Activated CD4-positive, alpha-beta T cell treated with anti-CD3 and anti-CD28 coated beads, Interleukin-2, amount 50 U/mL, for 24 hours (primary cell): ENCODE measurements around the gene MMRN2.
"Not testable (repeated sequence)": the region's sequence is repeated elsewhere in the genome, so short reads cannot be mapped to it uniquely, and the experiment has no call there.

ENCODE experiments used
- DNase-seq, 2 donors: peaks; one replicate each; pipeline ENCODE4 v3.0.0-alpha.2; 2020; ENCODE audit warnings: low read depth in 1 of 2, low spot score in 1 of 2

MMRN2 gene

DNA sequence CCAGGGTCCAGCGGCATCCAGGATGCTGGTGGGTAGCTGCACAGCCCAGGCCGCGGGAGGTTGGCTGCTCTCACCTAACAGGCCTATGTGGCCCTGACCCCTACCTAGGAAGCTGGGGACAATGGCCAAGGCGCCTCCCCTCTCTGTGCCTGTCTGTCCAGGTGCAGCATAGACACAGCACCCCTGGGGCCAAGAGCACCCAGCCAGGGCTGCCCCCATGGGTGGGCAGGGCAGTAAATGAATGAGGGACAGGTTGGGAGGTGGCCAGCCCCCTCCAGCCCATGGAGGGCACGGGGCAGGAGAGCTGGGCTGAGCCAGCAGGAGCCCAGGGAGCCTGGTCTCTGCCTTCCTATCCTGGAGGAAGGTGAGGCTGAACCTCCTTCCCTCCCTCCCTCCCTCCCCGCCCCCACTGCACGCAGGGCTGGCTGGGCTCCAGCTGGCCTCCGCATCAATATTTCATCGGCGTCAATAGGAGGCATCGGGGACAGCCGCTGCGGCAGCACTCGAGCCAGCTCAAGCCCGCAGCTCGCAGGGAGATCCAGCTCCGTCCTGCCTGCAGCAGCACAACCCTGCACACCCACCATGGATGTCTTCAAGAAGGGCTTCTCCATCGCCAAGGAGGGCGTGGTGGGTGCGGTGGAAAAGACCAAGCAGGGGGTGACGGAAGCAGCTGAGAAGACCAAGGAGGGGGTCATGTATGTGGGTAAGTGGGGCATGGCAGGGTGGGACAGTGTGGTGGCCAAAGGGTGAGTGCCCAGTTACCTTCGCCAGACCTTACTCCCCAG is 893 bp upstream of the MMRN2 start, which contains the start of gene SNCG:
Gene SNCG, plus strand, starts transcription at position 484 of the 785 bp plus-strand sequence. Its CDS starts 99 bp downstream, at position 583.
- DNase-seq: no peak

DNA sequence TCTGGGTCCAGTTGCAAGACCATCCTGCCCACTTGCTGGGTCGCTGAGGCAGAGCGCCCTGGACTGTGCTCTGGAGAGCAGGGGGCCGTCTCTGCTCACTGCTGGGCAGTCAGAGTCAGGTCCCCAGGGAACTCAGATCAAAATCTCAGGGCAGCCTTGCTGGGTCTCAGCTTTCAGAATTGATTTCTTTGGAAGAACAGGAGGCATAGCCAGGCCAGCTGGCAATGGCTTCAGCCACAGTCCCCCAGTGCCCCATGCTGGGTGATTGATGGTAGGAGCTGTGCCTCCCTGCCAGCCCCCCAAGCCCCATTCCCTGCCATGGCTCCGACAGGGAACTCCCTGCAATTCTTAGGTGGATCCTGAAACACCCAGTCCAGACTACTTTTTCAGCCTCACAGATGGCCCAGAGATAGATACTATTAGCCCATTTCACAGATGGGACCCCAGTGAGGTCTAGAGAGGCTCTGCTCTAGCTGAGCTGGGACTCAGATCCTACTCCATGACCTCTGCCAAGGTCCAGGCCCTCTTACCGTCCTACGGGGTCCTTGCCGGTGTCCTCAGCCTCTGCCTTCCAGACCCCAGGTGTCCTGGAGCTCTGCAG is 467 bp downstream of the MMRN2 start:
- DNase-seq: no peak

DNA sequence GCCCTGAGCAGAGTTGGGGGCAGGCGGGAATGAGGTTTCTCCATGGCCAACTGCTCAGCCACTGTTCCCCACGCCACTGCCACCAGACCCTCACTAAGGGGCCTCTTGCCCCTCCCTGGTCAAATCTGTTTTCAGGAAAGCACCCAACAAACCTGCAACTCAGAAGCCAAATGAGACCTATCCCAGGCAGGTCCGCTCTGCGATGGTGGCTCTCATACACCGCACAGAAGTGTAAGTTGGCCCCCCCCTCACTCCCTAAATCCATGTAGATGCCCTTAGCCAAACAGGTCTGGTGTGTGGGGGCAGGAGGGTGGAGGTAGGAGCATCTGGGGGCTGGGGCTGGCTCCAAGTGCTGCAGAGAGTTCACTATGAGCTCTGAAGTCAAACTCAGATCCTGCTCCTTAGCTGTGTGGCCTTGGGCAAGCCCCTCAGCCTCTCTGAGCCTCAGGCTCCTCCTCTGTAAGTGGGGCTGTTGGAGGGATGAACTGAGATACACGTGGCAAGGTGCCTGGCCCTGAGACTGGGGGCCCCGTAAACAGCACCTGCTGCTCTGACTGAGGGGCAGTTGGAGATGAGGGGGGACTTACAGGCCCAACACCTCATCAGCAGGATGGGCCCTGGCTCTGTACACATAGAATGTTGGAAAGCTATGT is 1.1 kb downstream of the MMRN2 start:
- DNase-seq: no peak

DNA sequence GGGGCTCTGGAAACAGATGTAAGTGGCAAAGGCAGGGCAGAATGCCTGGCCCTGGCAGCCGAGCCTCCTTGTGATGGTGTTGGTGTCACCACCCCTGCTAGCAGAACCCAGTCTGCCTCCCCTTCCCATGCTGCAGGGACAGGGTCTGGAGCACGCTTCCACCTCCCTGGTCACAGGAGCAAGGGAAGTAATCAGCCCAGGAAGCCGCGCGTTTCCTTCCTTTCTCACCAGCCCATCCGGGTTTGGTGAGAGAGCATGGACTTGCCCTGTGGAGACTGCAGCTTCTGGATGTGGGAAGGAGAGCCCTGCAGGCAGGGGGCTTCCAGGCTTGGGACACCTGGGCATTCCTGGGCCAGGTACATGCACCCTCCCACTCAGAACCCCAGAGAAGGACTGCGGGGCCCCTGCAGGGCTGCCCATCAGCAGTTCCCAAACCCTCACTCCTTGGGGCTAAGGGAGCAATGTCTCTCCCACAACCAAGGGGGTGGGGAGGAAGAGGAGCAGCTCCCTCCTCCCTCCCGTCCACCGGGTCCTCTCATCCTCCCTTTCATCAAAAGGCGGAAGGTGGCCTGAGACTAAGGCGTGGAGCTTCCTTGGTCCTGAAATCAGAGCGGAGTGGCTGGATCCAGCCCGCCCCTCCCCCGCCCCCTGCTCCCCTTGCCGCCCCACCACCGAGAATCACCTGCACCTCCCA is 1.8 kb downstream of the MMRN2 start:
- DNase-seq: no peak

DNA sequence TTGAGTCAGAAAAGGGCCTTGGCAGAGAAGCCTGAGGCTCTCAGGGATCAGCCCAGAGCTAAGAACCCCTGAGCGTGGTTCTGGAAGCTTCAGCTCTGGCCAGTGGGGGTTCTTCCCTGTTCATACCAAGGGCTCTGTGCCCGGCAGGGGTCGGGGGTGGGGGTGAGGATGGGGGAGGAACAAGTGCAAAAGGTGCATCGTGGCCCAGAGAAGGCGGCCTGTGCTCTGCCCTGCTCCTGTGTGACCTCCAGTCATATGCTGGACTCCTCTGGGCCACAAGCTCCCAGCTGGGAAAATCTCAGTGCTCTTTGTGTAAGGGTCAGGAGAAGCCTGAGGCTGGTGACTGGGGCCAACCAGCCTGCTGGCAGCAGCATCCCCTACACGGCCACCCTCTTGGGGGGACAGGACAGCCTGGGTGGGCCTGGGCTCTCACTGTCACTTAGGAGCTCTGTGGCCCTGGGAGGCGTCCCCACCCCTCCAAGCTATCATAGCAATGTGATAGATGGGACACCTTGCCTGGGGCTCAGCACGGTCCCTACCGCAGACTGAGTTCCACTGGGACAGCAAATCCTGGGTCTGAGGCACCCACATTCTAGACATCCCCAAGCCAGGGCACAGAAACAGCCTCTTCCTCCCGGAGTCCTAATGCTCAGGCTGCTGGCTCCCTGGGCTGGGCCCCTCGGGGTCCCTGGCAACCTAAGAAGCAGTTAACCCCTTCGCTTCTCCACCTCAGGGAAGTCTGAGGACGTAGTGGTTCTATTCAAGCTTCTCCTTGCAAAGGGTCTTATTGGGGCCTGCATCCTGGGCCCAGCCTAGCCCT is 2.5 kb downstream of the MMRN2 start:
- DNase-seq: no peak

DNA sequence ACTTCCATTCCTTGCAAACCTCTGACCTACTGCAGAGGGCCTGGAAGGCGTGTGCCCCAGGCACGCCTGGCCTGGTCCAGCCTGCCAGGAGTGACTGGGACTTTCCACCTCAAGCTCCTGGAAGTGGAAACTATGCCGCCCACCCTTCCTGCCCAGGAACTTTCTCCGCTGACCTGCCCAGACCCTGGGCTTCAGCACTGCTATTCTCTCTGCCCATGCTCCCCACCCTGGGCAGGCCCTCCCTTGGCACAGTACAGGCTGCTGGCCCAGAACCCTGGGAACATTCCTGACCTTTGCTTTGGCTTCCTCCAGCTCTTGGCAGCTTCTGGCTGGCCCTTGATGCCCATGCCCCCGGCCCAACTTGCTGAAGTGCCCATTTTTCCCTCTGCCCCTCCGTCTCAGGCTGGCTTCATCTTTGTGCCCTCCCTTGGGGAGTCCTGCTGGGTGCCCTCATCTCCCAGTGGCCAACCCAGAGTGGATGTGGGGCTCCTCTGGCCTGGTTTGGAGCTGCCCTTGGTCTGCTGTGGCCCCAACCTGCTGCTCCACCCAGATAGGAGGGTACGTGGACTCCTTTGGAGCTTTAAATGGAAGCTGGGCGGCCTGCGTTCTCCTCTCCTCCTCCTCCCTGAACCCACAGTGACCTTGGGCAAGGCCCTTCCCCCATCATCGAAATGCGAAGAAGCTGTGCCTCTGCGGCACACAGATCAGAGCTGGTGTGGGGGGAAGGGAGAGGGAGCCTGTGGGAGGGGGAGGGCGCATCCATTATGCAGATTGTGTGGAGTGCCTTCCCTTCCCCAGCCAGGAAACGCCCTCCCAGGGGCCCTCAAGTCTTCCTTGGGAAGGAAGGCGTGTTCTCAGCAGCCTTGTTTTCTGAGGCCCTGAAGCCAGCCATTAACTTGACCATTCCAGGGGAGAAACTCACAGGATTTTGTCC is 3.4 kb downstream of the MMRN2 start:
- no peak for DNase-seq

DNA sequence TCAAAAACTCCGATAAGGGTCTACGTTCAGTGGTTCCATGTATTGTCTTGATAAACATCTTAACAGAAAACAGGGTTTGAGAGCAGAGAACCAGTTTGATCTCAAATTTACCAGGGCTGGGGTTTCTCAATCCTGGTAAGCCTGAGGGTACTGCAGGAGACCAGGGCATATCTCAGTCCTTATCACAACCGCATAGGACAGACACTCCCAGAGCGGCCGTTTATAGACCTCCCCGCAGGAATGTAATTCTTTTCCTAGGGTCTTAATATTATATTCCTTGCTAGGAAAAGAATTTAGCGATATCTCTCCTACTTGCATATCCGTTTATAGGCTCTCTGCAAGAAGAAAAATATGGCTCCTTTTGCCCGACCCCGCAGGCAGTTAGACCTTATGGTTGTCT is 4.7 kb downstream of the MMRN2 start:
- not testable (repeated sequence) for DNase-seq

DNA sequence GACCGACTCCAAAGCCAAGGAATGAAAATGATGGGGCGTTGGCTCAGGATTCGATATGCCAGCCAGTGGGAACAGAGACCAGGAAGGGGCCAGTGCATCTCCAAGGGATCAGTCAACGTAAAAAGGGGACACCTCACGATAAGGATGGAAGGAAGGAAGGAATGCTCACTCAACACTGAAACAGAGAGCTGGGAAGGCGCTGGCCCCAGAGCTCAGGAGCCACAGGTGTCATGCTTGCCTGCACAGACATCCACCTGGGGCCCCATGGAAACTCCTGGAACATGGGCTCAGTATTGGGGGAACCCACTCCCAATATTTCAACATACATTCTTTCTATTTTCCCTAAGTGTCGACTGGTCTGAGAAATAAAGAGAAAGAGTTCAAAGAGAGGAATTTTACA is 5.3 kb downstream of the MMRN2 start:
- no peak for DNase-seq

DNA sequence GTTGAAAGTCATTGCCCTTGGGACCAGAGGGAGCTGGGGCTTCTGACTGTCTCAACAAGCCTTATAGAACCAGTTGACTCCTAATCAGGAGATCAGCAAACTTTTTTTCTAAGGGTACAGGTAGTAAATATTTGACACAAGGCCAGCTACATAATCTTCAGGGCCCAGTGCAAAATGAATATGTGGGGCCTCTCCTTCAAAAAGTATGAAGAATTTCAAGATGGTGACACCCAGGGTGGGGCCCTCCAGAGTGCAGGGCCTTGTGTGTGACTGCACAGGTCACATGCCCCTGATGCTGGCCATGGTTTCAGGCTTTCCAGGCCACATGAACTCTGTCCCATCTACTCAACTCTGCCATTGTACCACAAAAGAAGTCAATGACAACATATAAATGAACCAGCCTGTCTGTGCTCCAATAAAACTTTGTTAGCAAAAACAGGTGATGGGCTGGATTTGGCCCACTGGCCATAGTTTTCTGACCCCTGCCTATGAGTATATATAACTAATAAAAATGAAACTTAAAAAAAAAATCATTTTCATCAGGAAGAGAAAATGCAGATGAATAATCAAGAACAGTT is 6.1 kb downstream of the MMRN2 start:
- no peak for DNase-seq

DNA sequence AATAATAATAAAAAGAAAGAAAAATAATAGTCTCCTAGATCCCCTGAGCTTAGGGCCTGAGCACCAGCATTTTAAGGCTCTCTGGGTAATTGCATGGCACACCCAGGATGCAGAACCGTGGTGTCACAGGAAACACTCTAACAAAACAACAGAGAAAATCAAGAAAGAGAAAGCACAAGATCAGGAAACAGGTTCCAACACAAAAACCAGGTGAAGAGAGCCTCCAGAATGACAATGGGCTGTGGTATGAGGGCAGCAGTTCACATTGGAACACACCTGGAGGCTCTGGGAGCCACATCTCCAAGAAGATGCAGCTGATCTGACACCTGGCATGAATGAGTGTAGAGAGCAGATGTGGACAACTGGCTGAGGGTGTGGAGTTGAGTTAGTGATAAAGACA is 7.1 kb downstream of the MMRN2 start:
- no peak for DNase-seq

DNA sequence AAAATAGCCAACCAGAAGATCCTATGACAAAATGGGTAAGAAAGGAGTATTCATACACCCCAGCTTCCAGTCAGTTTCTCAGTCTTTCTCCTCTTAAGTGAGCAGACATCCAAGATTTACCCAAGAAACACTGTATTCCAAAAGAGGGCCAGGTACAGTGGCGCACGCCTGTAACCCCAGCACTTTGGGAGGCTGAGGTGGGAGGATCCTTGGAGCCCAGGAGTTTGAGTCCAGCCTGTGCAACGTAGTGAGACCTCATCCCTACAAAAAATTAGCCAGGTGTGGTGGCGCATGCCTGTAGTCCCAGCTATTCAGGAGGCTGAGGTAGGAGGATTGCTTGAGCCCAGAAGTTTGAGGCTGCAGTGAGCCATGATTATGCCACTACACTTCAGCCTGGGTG is 9.6 kb downstream of the MMRN2 start:
- DNase-seq: not testable (repeated sequence)

DNA sequence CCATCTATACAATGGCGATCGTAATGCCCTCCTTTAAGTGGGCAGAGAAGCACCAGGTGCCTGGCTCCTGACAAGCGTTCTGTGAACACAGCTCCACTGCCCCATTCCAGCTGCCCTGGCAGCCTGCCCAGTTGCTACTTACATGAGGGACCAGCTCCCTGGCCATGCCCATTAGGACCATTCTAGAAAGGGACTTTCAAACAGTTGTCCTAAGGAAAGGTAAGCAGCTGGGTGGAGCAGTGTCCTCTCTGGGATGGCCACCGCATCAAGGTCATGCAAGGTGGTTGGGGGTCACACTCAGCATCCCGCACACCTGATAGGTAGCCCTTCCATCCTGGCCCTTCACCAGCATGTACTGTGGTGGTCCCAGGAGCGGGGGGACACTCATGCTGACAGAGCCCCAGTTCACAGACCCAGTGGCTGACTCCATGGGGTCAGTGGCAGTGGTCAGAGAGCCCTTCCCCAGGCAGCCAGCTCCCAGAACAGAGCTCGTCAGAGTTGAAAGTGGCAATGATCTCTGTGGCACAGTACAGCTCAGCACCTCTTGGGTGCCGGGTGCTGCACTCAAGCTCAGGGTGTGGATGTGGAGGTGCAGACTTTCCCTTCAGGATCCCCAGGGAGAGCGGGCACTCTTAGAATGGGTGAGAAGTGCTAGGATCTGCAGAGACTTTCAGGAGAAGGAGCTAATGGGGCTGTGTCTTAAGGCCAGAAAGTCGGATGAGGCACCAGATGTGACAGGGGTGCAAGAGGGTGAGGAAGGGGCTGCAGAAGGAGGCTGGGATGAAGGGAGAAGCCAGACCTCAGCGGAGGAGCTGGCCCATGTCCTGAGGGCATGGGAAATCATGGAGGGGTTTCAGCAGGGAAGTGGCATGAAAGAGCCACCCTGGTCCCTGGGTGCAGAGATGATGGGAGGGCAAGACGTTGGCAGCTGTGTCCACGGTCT is 10.9 kb downstream of the MMRN2 start:
- DNase-seq: no peak

DNA sequence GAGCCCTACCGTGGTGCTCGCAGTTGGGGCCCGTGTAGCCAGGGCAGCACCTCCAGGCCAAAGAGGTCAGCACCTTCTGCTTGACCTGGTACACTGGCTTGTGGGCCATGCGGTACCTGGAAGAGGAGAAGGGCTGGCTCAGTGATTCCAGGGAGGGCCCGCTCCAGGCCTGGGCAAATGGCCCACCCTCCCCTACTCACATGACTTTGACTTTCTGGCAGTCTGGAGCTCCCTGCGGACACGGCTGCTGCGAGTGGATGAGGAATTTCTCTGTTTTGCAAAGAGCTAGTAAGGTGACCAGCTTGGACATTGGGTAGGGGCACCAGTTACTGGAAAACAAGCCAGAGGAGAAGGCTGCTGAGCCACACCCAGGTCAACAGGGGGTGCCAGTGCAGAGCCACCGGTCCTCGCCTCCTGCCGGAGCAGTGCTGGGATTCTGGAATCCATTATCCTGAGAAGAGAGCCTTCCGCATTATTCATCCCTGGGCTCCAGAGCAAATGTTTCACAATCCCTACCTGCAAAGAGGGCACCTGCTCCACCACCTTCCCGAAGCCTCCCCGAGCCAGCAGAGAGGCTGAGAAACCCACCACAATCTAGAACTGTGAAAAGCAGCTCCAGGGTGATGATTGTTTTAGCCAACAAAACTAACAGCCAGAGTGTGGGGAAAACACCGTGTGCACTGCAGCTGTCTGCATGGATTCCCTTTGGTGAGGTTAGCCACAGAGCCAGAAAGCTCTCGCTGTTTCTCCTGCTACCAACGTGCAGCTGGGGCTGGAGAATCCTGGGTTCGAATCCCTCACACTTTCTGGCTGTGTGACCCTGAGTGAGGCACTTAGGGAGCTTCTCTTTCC is 11.8 kb downstream of the MMRN2 start:
- no peak for DNase-seq

DNA sequence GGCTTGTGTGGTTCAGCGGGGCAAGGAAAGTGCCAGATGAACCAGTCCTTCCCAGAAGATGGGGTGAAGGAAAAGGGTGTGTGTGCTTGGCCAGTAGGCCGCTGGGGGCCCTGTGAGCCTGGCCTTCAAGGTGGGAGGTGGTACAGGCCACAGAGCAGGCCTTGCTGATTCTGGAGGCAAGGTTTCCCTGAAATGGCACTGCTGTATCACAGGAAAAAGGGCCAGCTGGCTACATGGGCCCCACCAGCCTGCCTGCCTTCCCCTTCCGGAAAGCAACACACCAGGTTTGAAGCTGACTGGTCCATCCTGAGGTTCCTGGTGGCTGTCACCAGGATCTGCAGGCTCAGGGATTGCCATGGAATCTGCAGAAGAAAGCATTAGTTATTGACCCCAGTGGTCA is 12.5 kb downstream of the MMRN2 start:
- no peak for DNase-seq

DNA sequence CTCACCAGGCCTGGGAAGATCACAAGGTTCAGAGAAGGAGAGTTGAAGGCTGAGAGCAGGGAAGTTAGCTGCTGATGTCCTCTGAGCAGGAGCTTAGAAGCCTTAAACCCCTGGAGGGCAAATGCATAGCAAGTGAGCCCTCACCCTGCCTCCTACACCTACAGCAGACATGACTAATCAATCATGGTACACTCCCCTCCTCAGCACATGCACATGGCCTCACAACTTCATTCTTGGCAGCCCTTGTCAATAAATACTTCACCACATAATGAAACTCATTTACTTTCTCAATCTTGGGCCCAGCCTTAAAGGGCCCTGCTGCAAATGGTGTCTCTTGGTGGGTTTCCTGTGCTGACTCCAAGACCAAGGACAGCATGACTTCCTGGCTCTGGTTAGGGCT is 12.9 kb downstream of the MMRN2 start:
- DNase-seq: no peak

DNA sequence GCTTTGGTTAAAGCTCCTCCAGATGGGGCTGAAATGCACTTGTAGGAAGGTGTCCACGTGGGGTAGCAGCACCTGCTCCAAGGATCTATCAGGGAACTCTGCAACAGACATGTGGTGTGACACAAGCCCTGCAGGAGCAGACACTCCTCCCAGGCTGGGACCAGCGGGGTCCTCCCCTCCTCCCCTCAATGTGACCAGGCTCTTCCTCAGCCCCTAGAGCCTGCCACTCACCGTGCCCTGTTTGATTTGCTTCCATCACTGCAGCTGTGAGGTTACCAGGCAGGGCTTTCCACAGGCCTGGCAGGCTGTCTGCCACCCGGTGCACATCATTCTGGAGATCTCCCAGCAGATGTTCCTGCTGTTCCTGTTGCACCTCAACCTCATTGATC is 13.4 kb downstream of the MMRN2 start:
- DNase-seq: no peak

DNA sequence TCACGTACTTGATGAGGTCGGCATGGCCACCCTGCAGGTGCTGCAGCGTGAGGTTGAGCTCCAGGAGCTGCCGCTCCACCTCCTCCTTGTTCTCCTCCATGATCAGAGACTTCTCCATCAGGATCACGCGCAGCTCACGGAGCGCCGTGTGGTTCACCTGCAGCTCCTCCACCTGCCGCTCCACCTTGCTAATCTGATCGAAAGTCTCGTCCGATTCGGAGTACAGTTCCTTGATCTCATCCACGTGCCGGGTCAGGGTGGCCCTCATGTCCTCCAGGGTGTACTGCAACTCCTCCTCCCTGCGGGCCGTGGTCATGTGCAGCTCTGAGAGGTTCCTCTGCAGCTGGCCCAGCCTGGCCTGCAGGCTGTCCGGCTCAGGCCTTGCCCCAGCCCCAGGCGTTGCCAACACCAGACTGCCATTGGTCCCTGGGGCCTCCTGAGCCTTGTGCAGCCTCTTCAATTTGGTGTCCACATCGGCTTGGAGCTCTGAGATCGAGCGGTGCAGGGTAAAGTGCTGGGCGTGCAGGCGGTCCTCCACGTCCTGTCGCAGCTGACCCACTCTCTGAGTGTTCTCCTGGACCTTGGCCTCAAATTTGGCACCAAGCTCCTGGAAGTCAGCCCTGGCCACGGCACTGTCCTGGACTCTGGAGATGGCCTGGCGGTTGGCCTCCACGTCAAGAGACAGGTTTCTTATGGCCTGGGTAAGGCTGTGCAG is 13.9 kb downstream of the MMRN2 start:
- DNase-seq: no peak
